ENCODE results near the gene RPTOR.

DNA sequence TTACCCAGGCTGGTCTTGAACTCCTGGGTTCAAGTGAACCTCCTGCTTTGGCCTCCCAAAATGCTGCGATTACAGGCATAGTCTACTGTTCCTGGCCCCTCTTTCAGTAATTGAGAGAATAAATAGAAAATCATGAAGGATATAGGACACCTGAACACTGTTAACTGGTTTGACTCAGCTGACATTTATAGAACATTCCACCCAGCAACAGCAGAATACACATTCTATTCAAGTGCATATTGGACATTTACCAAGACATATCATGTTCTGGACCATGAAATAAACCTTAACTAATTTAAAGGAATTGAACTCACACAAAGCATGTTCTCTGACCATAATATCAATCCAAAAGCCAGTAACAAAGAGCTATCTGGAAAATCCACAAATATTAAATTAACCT is 470.5 kb downstream of the RPTOR start:
- TF ChIP-seq, protein P1, sequence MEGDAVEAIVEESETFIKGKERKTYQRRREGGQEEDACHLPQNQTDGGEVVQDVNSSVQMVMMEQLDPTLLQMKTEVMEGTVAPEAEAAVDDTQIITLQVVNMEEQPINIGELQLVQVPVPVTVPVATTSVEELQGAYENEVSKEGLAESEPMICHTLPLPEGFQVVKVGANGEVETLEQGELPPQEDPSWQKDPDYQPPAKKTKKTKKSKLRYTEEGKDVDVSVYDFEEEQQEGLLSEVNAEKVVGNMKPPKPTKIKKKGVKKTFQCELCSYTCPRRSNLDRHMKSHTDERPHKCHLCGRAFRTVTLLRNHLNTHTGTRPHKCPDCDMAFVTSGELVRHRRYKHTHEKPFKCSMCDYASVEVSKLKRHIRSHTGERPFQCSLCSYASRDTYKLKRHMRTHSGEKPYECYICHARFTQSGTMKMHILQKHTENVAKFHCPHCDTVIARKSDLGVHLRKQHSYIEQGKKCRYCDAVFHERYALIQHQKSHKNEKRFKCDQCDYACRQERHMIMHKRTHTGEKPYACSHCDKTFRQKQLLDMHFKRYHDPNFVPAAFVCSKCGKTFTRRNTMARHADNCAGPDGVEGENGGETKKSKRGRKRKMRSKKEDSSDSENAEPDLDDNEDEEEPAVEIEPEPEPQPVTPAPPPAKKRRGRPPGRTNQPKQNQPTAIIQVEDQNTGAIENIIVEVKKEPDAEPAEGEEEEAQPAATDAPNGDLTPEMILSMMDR (IDR thresholded peaks at IDR 0.05; ENCODE audit: low read depth, low read length) = no peak
- no peak for TF ChIP-seq EZH2phosphoT487 (IDR thresholded peaks at IDR 0.05; ENCODE audit: low read depth)
